ENCODE data around the gene ADAM22. TPM values are rescaled to one million over a fixed set of nuclear protein-coding genes. Genes with fewer than 3 reads are reported as not detected.

Gene ADAM22
- total and polyA plus RNA-seq, 8 donors = 2.6 to 25.3 (median 17.0) TPM

DNA sequence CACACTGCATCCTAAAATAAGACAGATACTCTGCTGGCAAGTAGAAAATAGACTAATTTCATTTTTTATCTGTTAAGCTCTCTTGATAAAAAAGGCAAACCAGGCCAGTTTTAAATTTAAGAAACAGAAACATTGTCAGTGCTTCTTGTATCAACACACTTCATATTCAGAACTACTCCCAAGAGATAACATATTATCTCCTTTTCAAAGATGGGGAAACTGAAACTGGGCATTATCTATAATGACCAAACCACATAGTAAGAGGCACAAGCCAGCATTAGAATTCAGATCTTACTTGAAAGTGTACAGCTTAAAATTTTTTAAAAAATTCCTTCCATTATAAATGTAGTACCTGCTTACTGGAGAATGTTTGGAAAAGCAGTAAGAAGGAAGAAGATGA, 271.1 kb downstream of the ADAM22 start:
- intact Hi-C loops (cut with DNase I) = no loop called here
- DNase-seq (no peak), ATAC-seq (no peak)
- TF ChIP-seq CTCF (IDR thresholded peaks at IDR 0.05) = no peak
- H3K4me1 ChIP-seq = no peaks in the 10 kb centered on the region
- H3K4me3 ChIP-seq = no peak overlapping the region
- no peaks in the 10 kb centered on the region for H3K27me3 ChIP-seq
- H3K9me3 ChIP-seq = no peaks in the 10 kb centered on the region
- no peak overlapping the region for H3K27ac ChIP-seq
- H3K36me3 ChIP-seq = peaks cover 0 to 82% of the 10 kb centered on the region in 2 donors

GRCh38 chr7:88206254-88206653, 272.2 kb downstream of the ADAM22 start:
- intact Hi-C loops (cut with DNase I) = no loop called here
- Histone ChIP-seq H3K27me3 (no peaks in the 10 kb centered on the region), H3K36me3 (peaks cover 0 to 88% of the 10 kb centered on the region in 2 donors), H3K27ac (no peak overlapping the region), H3K9me3 (no peaks in the 10 kb centered on the region), H3K4me3 (no peak overlapping the region), H3K4me1 (no peaks in the 10 kb centered on the region)
- no peak for DNase-seq
- no peak for ATAC-seq
- TF ChIP-seq CTCF (IDR thresholded peaks at IDR 0.05) = no peak

DNA sequence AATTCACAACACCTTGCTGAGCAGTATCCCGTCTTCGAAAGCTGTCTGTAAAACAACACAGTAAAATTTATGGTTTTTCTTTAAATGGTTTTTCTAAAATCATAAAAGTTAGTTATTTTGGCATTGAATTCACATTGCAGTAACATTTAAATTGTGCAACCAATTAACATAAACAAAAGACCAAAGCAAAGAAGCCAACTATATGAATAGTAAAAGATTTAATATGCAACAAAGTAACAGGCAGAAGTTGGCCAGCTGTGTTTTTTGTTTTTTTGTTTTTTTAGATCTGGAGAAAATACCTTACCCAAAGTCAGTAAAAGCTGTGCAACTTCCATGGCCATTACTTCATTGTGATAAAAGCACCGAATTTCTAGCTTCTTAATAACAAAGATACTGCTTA, 274.5 kb downstream of the ADAM22 start:
- Histone ChIP-seq H3K27me3 (no peaks in the 10 kb centered on the region), H3K4me1 (no peaks in the 10 kb centered on the region), H3K9me3 (no peaks in the 10 kb centered on the region), H3K36me3 (peaks cover 0 to 98% of the 10 kb centered on the region in 2 donors), H3K4me3 (no peak overlapping the region), H3K27ac (no peak overlapping the region)
- no peak for TF ChIP-seq CTCF (IDR thresholded peaks at IDR 0.05)
- DNase-seq = no peak
- no peak for ATAC-seq
- intact Hi-C loops (cut with DNase I) = no loop called here

- peaks cover 0 to 84% of the 10 kb centered on the region in 2 donors for H3K36me3 ChIP-seq
- H3K27ac ChIP-seq = no peak overlapping the region
- H3K9me3 ChIP-seq = no peaks in the 10 kb centered on the region
- no peak overlapping the region for H3K4me3 ChIP-seq
- peaks cover 6 to 17% of the 10 kb centered on the region in 2 donors for H3K4me1 ChIP-seq
- intact Hi-C loops (cut with DNase I) = no loop called here
- H3K27me3 ChIP-seq = no peaks in the 10 kb centered on the region
- TF ChIP-seq CTCF (IDR thresholded peaks at IDR 0.05) = no peak
- no peak for ATAC-seq
- no peak for DNase-seq
Observed at GRCh38 chr7:88212918-88213317, 278.9 kb downstream of the ADAM22 start.

DNA sequence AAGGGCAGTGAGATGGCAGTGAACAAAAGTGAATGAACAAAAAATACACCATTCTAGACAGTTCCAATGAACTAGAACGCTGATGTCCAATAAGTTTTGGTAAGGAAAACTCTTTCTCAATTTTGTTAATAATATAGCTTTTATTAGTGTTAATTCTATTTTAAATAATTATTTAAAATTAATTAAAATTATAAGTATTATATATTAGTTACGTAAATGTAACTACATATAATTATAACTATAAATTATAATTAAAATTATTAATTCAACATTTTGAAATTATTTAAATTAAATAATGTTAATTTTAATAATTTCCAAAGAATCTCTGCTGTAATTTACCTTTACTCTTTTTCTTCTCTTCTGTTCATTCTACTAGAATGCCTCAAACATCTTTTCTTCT, 280.4 kb downstream of the ADAM22 start:
- Histone ChIP-seq H3K9me3 (no peaks in the 10 kb centered on the region), H3K4me3 (no peak overlapping the region), H3K4me1 (peaks cover 12 to 27% of the 10 kb centered on the region in 2 donors), H3K27me3 (no peaks in the 10 kb centered on the region), H3K27ac (no peak overlapping the region), H3K36me3 (peaks cover 0 to 69% of the 10 kb centered on the region in 2 donors)
- intact Hi-C loops (cut with DNase I) = no loop called here
- ATAC-seq = no peak
- DNase-seq = no peak
- no peak for TF ChIP-seq CTCF (IDR thresholded peaks at IDR 0.05)

Measured in left lung (tissue), 10 donors.